ENCODE data around the gene DAPK2. TPM values are rescaled to one million over a fixed set of nuclear protein-coding genes. Genes with fewer than 3 reads are reported as not detected.

Gene DAPK2
- total and polyA plus RNA-seq, 2 of the 13 experiments (the other 11 are each of a cell fraction or from before 2014, with no cell fraction given) = 0.33 to 0.63 TPM

DNA sequence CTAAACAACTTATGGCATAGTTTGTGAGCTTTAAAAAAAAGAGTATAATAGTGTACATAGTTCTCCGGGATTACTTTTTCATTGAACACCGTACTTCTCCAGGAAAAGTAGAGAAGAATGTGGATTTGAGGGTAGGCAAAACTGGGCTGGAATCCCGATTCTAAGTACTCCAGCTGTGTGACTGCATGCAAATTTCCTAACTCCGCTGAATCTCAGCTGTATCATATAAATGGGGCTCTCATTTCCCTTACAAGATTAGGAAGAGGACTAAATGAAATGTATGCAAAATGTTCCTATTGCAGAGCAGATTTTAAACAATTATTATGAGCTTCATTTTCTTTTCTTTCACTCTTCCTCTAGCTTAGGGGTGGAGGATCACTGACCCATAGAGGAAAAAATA lies 142.2 kb downstream of the DAPK2 start (continued):
- TF ChIP-seq, protein P1, sequence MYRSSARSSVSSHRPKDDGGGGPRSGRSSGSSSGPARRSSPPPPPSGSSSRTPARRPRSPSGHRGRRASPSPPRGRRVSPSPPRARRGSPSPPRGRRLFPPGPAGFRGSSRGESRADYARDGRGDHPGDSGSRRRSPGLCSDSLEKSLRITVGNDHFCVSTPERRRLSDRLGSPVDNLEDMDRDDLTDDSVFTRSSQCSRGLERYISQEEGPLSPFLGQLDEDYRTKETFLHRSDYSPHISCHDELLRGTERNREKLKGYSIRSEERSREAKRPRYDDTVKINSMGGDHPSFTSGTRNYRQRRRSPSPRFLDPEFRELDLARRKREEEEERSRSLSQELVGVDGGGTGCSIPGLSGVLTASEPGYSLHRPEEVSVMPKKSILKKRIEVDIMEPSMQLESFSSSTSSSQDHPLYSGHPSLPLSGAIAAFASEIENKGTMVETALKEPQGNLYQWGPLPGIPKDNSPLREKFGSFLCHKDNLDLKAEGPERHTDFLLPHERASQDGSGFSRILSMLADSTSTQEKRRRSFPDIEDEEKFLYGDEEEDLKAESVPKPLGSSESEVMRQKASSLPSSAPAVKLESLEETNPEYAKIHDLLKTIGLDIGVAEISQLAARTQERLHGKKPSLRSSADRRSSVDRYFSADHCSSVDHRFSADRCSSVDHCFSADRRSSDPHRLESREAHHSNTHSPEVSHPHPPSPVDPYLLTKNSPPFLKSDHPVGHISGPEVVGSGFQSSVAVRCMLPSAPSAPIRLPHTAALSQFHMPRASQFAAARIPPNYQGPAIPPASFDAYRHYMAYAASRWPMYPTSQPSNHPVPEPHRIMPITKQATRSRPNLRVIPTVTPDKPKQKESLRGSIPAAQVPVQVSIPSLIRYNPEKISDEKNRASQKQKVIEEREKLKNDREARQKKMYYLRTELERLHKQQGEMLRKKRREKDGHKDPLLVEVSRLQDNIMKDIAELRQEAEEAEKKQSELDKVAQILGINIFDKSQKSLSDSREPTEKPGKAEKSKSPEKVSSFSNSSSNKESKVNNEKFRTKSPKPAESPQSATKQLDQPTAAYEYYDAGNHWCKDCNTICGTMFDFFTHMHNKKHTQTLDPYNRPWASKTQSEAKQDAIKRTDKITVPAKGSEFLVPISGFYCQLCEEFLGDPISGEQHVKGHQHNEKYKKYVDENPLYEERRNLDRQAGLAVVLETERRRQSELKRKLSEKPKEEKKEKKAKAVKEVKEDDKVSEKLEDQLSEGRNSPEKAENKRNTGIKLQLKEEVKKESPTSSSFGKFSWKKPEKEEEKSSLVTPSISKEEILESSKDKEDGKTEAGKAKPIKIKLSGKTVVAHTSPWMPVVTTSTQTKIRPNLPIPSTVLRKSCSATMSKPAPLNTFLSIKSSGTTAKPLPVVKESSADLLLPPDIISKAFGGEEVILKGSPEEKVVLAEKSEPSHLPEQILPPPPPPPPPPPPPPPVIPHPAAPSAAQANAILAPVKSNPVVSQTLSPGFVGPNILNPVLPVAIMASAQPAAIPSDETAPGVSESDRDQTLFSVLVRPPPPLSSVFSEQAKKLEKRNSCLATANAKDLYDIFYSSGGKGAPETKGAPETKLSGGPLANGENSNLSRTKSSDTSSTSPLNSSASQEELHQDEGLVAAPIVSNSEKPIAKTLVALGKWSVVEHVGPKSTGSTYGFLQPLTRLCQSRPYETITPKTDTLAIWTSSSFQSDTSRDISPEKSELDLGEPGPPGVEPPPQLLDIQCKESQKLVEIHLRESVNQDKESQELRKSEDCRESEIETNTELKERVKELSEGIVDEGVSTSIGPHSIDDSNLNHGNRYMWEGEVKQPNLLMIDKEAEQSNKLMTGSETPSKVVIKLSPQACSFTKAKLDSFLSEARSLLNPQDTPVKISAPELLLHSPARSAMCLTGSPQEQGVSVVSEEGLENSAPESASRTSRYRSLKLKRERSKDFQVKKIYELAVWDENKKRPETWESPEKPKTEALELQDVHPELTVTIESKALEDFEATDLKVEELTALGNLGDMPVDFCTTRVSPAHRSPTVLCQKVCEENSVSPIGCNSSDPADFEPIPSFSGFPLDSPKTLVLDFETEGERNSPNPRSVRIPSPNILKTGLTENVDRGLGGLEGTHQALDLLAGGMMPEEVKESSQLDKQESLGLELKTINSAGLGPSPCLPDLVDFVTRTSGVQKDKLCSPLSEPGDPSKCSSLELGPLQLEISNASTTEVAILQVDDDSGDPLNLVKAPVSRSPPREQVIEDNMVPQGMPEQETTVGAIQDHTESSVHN (CRISPR knock-in tag; IDR thresholded peaks at IDR 0.05) = no peak
- TF ChIP-seq ZNF761 (CRISPR knock-in tag; conservative IDR thresholded peaks at IDR 0.05) (no peak), NCOA5 (CRISPR knock-in tag; IDR thresholded peaks at IDR 0.05) (no peak), ZFP36 (IDR thresholded peaks at IDR 0.05; ENCODE audit: borderline replicate concordance, low read depth, low read length, partially characterized antibody) (no peak)

DNA sequence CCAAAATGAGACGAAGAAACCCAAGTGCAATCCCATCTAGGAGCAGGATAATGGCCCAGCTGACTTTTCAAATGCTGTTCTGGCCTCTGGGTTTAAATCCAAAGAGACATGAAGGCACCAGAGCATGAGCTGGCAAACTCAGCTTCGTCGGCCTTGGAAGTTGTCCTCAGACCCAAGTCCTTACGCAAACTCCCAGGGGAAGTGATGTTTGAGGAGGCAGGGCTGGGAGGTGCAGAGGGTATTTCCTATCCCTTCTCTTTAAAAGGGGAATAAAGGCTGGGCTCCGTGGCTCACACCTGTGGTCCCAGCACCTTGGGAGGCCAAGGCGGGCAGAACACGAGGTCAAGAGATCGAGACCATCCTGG lies 143.6 kb downstream of the DAPK2 start:
- ChIA-PET POLR2A (no interaction called here), CTCF (ENCODE audit: low intra/inter-chr PET ratio, low total read pairs) (no interaction called here)
- intact Hi-C loops (cut with micrococcal nuclease; ENCODE audit: unreplicated experiment) (no loop called here), in situ Hi-C loops (cut with HindIII; ENCODE audit: extremely low pct_ligation_motif_present, low pct_unique_long_range_greater_than_20kb) (no loop called here)
- no peak overlapping the region for H2AFZ ChIP-seq (ENCODE audit: low read length)
- FAIRE-seq (no peak), ATAC-seq (peak; percentile 40; the same call in 2 of the 3 replicates), DNase-seq (ENCODE audit: low spot score) (peak; percentile 35)
- no peaks in the 10 kb centered on the region for H3K36me3 ChIP-seq (replicated peaks in 1 of 2; ENCODE audit: control insufficient read depth in 1 of 2, insufficient read depth in 2 of 2, low read length in 2 of 2)
- no peaks in the 10 kb centered on the region for H3K79me2 ChIP-seq (ENCODE audit: insufficient read depth, low read length)
- no peaks in the 10 kb centered on the region for H3K9me3 ChIP-seq (ENCODE audit: low read length)
- H3K4me2 ChIP-seq (ENCODE audit: low read depth, low read length) = no peak overlapping the region
- H3K4me3 ChIP-seq (replicated peaks in 1 of 3; ENCODE audit: insufficient read depth in 1 of 3, low read depth in 2 of 3, low read length in 3 of 3) = no peak overlapping the region
- 28% methylated on average over 8 of the region's 8 CpGs for WGBS (ENCODE audit: low lambda C conversion rate)
- no peaks in the 10 kb centered on the region for H4K20me1 ChIP-seq (ENCODE audit: insufficient read depth, low read length)
- H3K9ac ChIP-seq (ENCODE audit: insufficient read depth, low read depth, low read length) = no peak overlapping the region
- no peak overlapping the region for H3K27ac ChIP-seq (ENCODE audit: extremely low read length, insufficient read depth, low read length)
- peaks cover 2 to 11% of the 10 kb centered on the region in 2 experiments; a peak in 3 of 5 replicates for H3K27me3 ChIP-seq (ENCODE audit: control insufficient read depth in 1 of 2, insufficient read depth in 2 of 2, low read length in 2 of 2)
- H3K4me1 ChIP-seq (ENCODE audit: insufficient read depth, low read length) = peaks cover 11% of the 10 kb centered on the region
- no TSS peak for BruUV-seq (replicated peaks)
- TF ChIP-seq HNRNPL (IDR thresholded peaks at IDR 0.05; ENCODE audit: low read depth, low read length) = no peak
- no peak for TF ChIP-seq ELF3 (CRISPR knock-in tag; IDR thresholded peaks at IDR 0.05)
- 0 out of 2 replicates have a peak, but pooled peaks have one; percentile 23 for TF ChIP-seq MEF2D (CRISPR knock-in tag; IDR thresholded peaks at IDR 0.05)
- peak; percentile 63 for TF ChIP-seq HNF4A (CRISPR knock-in tag; IDR thresholded peaks at IDR 0.05)
- TF ChIP-seq GABPB1 (CRISPR knock-in tag; IDR thresholded peaks at IDR 0.05) = peak; percentile 24; the same call in 1 of the 2 replicates
- TF ChIP-seq, protein P2, sequence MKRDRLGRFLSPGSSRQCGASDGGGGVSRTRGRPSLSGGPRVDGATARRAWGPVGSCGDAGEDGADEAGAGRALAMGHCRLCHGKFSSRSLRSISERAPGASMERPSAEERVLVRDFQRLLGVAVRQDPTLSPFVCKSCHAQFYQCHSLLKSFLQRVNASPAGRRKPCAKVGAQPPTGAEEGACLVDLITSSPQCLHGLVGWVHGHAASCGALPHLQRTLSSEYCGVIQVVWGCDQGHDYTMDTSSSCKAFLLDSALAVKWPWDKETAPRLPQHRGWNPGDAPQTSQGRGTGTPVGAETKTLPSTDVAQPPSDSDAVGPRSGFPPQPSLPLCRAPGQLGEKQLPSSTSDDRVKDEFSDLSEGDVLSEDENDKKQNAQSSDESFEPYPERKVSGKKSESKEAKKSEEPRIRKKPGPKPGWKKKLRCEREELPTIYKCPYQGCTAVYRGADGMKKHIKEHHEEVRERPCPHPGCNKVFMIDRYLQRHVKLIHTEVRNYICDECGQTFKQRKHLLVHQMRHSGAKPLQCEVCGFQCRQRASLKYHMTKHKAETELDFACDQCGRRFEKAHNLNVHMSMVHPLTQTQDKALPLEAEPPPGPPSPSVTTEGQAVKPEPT (CRISPR knock-in tag; IDR thresholded peaks at IDR 0.05; ENCODE audit: low read depth) = no peak
- TF ChIP-seq ZMYM3 (CRISPR knock-in tag; IDR thresholded peaks at IDR 0.05) = peak; percentile 6; the same call in 1 of the 2 replicates
- TF ChIP-seq CEBPG (CRISPR knock-in tag; IDR thresholded peaks at IDR 0.05) = 0 out of 2 replicates have a peak, but pooled peaks have one; percentile 7
- peak; percentile 63; the same call in 1 of the 2 replicates for TF ChIP-seq ZKSCAN5 (CRISPR knock-in tag; IDR thresholded peaks at IDR 0.05)
- TF ChIP-seq GABPA (IDR thresholded peaks at IDR 0.05; ENCODE audit: low read depth, low read length) = no peak
- peak; percentile 56; the same call in 1 of the 2 replicates for TF ChIP-seq GABPA (CRISPR knock-in tag; IDR thresholded peaks at IDR 0.05; ENCODE audit: low read depth)
- TF ChIP-seq CEBPB (IDR thresholded peaks at IDR 0.05; ENCODE audit: borderline replicate concordance, low read depth, low read length) = peak; percentile 38; the same call in 1 of the 2 replicates

Data from HepG2 (cell line).